IPS-18c (cell line): Measurements from ENCODE around the gene HCST.

Source experiments
- H3K4me3 ChIP-seq: 2 replicates; pipeline ENCODE4 v1.7.0; 2013; ENCODE audit warnings: low read depth, mild to moderate bottlenecking, low read length, moderate library complexity; ENCODE audit not compliant: insufficient read depth
- H3K9me3 ChIP-seq: one replicate; pipeline ENCODE4 v1.6.1; 2013; ENCODE audit warnings: mild to moderate bottlenecking, low read length, moderate library complexity; ENCODE audit not compliant: control insufficient read depth, insufficient read depth

Gene HCST

DNA sequence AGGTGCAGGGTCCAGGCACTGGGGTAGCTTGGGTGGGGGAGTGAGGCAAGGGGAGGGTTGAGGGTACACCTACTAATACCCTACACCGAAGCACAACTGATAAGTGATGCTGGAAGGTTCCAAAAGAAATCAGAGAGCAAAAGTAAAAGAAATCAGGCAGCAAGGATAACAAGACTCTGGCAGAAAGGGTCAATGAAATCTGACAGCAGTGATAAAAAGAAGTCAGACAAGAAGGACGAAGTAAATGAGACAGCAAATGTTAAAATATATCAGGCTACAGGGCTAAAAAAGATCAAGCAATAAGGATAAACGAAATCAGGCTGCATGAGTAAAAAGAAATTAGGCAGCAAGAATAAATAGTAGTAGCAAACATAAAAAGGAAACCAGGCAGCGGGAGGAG is 38.5 kb downstream of the HCST start:
- Histone ChIP-seq H3K4me3 (no peak overlapping the region), H3K9me3 (no peaks in the 10 kb centered on the region)

DNA sequence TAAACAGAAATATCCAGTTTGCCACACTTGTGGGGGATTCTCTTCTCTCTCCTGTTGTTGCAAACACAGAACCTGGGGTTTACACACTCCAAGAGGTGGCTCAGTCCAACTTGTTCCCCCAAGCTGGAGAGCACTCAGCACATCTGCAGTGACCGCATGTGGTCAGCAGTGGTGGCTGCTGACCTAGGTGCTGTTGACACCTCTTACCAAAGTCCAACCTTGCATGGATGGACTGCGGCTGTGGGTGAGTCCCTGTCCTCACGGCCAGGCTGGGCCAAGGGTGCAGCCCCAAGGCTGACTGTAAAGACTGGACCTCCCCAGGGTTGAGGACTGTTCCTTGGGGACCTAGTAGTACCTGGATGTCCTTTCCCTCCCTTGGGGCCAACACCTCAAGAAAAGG is 39.9 kb downstream of the HCST start:
- Histone ChIP-seq H3K4me3 (no peak overlapping the region), H3K9me3 (no peaks in the 10 kb centered on the region)

DNA sequence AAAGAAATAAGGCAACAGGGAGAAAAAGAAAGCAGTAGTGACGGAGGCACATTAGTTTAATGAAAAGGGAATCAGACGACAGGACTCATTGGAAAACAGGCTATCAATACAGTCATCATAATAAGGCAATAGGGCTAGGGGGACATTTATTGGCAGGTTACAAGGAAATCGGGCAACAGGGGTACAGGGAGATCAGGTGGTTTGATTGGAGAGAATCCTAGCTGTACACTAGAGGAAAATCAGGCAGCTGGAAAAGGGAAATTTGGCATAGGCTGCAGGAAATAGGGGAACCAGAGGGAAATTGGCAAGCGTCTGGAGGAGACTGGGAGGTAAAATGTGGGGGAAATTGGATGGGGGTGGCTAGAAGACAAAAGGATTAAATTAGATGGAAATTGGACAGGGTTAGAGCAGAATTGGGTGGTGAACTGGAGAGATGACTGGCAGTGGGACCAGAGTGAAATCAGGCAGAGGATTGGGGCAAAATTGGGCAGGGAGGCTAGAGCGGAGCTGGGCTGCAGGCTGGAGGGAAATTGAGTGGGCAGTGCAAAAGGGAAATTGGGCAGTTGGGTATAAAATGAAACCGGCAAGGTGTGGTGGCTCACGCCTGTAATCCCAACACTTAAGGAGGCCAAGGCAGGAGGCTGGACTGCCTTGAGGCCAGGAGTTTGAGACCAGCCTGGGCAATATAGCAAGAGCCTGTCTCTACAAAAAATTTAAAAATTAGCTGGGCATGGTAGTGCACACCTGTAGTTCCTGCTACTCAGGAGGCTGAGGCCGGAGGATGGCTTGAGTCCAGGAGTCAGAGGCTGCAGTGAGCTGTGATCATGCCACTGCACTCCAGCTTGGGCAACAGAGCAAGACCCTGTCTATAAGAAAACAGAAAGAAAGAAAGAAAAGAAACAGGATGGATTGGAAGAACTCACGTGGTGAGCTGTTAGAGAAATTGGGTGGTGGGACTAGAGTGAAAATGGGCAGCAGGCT is 41.3 kb downstream of the HCST start:
- no peaks in the 10 kb centered on the region for H3K9me3 ChIP-seq
- H3K4me3 ChIP-seq = no peak overlapping the region

DNA sequence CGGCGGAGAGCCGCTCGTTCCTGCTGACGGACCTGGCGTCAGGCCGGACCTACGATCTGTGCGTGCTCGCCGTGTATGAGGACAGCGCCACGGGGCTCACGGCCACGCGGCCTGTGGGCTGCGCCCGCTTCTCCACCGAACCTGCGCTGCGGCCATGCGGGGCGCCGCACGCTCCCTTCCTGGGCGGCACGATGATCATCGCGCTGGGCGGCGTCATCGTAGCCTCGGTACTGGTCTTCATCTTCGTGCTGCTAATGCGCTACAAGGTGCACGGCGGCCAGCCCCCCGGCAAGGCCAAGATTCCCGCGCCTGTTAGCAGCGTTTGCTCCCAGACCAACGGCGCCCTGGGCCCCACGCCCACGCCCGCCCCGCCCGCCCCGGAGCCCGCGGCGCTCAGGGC is 42.2 kb downstream of the HCST start:
- Histone ChIP-seq H3K4me3 (no peak overlapping the region), H3K9me3 (no peaks in the 10 kb centered on the region)

DNA sequence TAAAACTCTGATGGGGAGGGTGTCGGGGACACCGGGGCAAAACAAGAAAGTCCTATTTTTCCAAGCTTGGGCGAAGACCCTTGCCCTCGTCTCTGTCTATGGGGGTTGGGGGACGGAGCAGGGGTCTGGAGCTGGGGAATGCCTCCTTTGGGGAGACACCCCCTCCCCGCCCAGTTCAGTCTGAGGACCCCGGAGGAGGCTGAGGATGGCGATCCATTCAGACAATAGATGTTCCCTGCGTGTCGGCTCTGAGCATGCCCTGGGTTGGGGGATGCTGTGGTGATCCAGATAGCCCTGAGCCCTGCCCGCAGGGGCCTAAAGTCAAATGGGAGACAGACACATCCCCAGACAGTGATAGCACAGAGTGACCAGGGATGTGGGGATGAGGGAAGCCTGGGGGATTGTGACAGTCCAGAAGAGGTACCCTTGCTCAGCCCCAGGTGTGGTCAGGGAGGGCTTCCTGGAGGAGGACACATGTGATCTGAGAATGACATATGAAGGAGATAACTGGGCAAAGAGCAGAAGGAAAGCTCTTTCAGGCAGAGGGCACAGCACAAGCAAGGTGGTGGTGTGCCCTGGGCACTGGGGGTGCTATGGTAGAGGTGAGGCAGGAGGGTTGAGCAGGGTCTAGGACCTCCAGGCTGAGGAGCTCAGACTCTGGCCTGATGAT is 42.9 kb downstream of the HCST start:
- Histone ChIP-seq H3K4me3 (no peak overlapping the region), H3K9me3 (no peaks in the 10 kb centered on the region)

DNA sequence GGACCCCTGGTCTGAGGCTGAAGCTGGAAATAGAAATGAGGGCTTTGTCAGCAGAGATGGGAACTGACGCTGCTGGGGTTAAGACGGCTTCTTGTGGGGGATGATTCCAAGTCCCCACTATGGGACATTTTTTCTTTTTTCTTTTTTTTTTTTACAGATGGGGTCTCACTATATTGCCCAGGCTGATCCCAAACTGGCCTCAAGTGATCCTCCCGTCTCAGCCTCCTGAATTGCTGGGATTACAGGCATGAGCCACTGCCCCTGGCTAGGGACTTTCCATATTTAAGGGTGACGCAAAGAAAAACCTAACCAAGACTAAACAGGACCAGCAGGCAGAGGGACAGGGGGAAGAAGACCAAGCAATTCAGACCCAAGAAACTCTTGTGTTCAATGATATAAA is 43.9 kb downstream of the HCST start:
- no peak overlapping the region for H3K4me3 ChIP-seq

DNA sequence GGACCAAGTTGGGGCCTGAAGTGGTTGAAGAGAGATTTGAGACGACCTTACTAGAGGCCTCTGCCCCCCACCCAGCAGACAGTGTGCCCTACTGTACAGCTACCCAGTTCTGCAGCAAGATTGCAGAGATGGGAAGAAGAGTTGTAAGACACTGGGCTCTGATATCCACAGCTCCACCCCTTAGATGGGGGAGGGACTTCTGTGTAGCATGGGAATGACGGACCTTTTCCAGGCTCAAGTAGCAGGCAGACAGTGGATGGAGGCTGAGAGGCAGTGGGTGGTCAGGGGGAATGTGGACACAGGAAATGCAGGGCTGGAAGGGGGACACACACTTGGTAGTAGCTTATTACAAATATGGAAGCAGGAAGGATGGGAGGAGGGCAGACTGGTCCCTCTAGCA is 46.8 kb downstream of the HCST start:
- H3K9me3 ChIP-seq = no peaks in the 10 kb centered on the region
- no peak overlapping the region for H3K4me3 ChIP-seq

More for the DNA sequence above, 43.9 kb downstream of the HCST start:
- no peaks in the 10 kb centered on the region for H3K9me3 ChIP-seq
